OCI-LY3 (cell line): ENCODE measurements around the gene ITGA11.

ENCODE experiments used
- H2AFZ ChIP-seq: fragments of 200-600, 300-600 bp; shearing (Covaris generic); 2 replicates; pipeline ENCODE4 v1.6.0; 2014; ENCODE audit warnings: antibody characterized with exemption, low read depth, low read length
- H3K27ac ChIP-seq: fragments of 200-600, 300-600 bp; sonication (generic); 2 replicates; pipeline ENCODE4 v1.5.1; 2014; ENCODE audit warnings: mild to moderate bottlenecking, low read length, moderate library complexity, mixed read lengths
- H3K27me3 ChIP-seq: fragments of 200-600, 300-600 bp; sonication (generic); 2 replicates; pipeline ENCODE4 v1.6.1; 2014; ENCODE audit warnings: low read depth, low read length, mixed read lengths
- H3K36me3 ChIP-seq: fragments of 200-600, 300-600 bp; sonication (generic); replicated peaks from 2 replicates; pipeline ENCODE3; 2014; ENCODE audit warnings: low read depth, low read length, mixed read lengths
- H3K4me1 ChIP-seq: fragments of 300-600, 200-600 bp; sonication (generic); 2 replicates; pipeline ENCODE4 v1.6.1; 2014; ENCODE audit warnings: low read length, mixed read lengths
- H3K4me2 ChIP-seq: fragments of 200-600, 300-600 bp; sonication (generic); 2 replicates; pipeline ENCODE4 v1.6.1; 2014; ENCODE audit warnings: low read length, mixed read lengths
- H3K4me3 ChIP-seq: fragments of 300-600, 200-600 bp; sonication (generic); 2 replicates; pipeline ENCODE4 v1.5.1; 2014; ENCODE audit warnings: antibody characterized with exemption, mild to moderate bottlenecking, low read length, moderate library complexity
- H3K79me2 ChIP-seq: fragments of 300-600, 200-600 bp; shearing (Covaris generic); 2 replicates; pipeline ENCODE4 v1.6.1; 2014; ENCODE audit warnings: mild to moderate bottlenecking, low read length, mixed read lengths
- H3K9ac ChIP-seq: fragments of 300-600, 200-600 bp; shearing (Covaris generic); 2 replicates; pipeline ENCODE4 v1.6.0; 2014; ENCODE audit warnings: mild to moderate bottlenecking, low read length, moderate library complexity
- H3K9me3 ChIP-seq: fragments of 200-600, 300-600 bp; shearing (Covaris generic); 2 replicates; pipeline ENCODE4 v1.6.1; 2014; ENCODE audit warnings: low read length, mixed read lengths; ENCODE audit not compliant: insufficient read depth
- H4K20me1 ChIP-seq: fragments of 200-600, 300-600 bp; sonication (generic); 2 replicates; pipeline ENCODE4 v1.6.1; 2016; ENCODE audit warnings: low read length, mixed read lengths; ENCODE audit not compliant: insufficient read depth
- EZH2phosphoT487 ChIP-seq: fragments of 200-600 bp; shearing (Covaris generic); IDR thresholded peaks from 2 replicates; pipeline ENCODE4 v1.6.1; 2018; ENCODE audit warnings: antibody characterized with exemption, mixed run types, low read depth
- TF ChIP-seq, protein P1 (sequence below): fragments of 200-600, 300-600 bp; sonication (generic); IDR thresholded peaks from 2 replicates; pipeline ENCODE4 v1.5.1; 2014; ENCODE audit warnings: antibody characterized with exemption, low read length, low read depth

The ITGA11 gene

GRCh38 chr15:68428431-68428940 is 3.5 kb downstream of the ITGA11 start:
- Histone ChIP-seq H3K4me3 (no peak overlapping the region), H3K79me2 (no peaks in the 10 kb centered on the region), H4K20me1 (no peaks in the 10 kb centered on the region), H2AFZ (no peak overlapping the region), H3K9ac (no peak overlapping the region), H3K4me2 (no peak overlapping the region), H3K9me3 (no peaks in the 10 kb centered on the region), H3K27me3 (peaks cover under 1% of the 10 kb centered on the region; the same call in 1 of the 2 replicates), H3K27ac (no peak overlapping the region), H3K4me1 (peaks cover 9% of the 10 kb centered on the region), H3K36me3 (no peaks in the 10 kb centered on the region)
- TF ChIP-seq, protein P1, sequence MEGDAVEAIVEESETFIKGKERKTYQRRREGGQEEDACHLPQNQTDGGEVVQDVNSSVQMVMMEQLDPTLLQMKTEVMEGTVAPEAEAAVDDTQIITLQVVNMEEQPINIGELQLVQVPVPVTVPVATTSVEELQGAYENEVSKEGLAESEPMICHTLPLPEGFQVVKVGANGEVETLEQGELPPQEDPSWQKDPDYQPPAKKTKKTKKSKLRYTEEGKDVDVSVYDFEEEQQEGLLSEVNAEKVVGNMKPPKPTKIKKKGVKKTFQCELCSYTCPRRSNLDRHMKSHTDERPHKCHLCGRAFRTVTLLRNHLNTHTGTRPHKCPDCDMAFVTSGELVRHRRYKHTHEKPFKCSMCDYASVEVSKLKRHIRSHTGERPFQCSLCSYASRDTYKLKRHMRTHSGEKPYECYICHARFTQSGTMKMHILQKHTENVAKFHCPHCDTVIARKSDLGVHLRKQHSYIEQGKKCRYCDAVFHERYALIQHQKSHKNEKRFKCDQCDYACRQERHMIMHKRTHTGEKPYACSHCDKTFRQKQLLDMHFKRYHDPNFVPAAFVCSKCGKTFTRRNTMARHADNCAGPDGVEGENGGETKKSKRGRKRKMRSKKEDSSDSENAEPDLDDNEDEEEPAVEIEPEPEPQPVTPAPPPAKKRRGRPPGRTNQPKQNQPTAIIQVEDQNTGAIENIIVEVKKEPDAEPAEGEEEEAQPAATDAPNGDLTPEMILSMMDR, result no peak
- no peak for TF ChIP-seq EZH2phosphoT487

- Histone ChIP-seq H4K20me1 (no peaks in the 10 kb centered on the region), H2AFZ (no peak overlapping the region), H3K4me3 (no peak overlapping the region), H3K4me1 (peaks cover 9% of the 10 kb centered on the region), H3K79me2 (no peaks in the 10 kb centered on the region), H3K9me3 (no peaks in the 10 kb centered on the region), H3K4me2 (no peak overlapping the region), H3K27ac (no peak overlapping the region), H3K36me3 (no peaks in the 10 kb centered on the region), H3K9ac (no peak overlapping the region), H3K27me3 (no peaks in the 10 kb centered on the region)
- TF ChIP-seq, protein P1, result no peak
- TF ChIP-seq EZH2phosphoT487, result no peak
Measured at GRCh38 chr15:68427963-68428362, 4.0 kb downstream of the ITGA11 start.

DNA sequence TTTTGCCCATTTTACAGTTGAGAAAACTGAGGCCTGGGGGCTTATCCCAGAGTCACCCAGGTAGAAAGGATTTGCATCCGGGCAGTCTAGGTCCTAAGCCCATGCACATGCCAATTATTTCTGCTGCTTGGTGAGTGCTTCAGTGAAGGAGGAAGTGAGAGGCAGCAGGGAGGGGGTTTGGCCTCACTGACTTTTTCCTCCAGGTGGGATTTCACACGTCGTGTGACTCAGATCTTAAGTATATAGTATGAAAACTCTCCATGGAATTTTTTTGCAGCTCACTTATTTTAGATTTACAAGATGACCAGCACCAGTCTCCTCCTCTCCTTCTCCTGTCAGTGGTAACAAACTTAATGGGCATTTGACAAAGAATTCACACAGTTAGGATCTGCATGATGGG is 4.6 kb downstream of the ITGA11 start:
- TF ChIP-seq EZH2phosphoT487, result no peak
- TF ChIP-seq, protein P1, result no peak
- H3K4me3 ChIP-seq, result no peak overlapping the region
- no peak overlapping the region for H2AFZ ChIP-seq
- H4K20me1 ChIP-seq, result no peaks in the 10 kb centered on the region
- H3K27ac ChIP-seq, result no peak overlapping the region
- H3K4me2 ChIP-seq, result peak overlapping the region; percentile 19
- no peaks in the 10 kb centered on the region for H3K36me3 ChIP-seq
- H3K27me3 ChIP-seq, result no peaks in the 10 kb centered on the region
- no peaks in the 10 kb centered on the region for H3K9me3 ChIP-seq
- H3K79me2 ChIP-seq, result no peaks in the 10 kb centered on the region
- peaks cover 9% of the 10 kb centered on the region for H3K4me1 ChIP-seq
- no peak overlapping the region for H3K9ac ChIP-seq

- H3K4me1 ChIP-seq, result peaks cover 9% of the 10 kb centered on the region
- H4K20me1 ChIP-seq, result no peaks in the 10 kb centered on the region
- no peaks in the 10 kb centered on the region for H3K27me3 ChIP-seq
- no peak overlapping the region for H3K4me3 ChIP-seq
- no peak overlapping the region for H3K9ac ChIP-seq
- H3K27ac ChIP-seq, result no peak overlapping the region
- no peak overlapping the region for H3K4me2 ChIP-seq
- no peaks in the 10 kb centered on the region for H3K9me3 ChIP-seq
- no peak overlapping the region for H2AFZ ChIP-seq
- no peak for TF ChIP-seq EZH2phosphoT487
- TF ChIP-seq, protein P1, result no peak
- no peaks in the 10 kb centered on the region for H3K36me3 ChIP-seq
- no peaks in the 10 kb centered on the region for H3K79me2 ChIP-seq
Measured at GRCh38 chr15:68426116-68426515, 5.8 kb downstream of the ITGA11 start.
